ENCODE measurements around the gene MSLN.

Gene MSLN

DNA sequence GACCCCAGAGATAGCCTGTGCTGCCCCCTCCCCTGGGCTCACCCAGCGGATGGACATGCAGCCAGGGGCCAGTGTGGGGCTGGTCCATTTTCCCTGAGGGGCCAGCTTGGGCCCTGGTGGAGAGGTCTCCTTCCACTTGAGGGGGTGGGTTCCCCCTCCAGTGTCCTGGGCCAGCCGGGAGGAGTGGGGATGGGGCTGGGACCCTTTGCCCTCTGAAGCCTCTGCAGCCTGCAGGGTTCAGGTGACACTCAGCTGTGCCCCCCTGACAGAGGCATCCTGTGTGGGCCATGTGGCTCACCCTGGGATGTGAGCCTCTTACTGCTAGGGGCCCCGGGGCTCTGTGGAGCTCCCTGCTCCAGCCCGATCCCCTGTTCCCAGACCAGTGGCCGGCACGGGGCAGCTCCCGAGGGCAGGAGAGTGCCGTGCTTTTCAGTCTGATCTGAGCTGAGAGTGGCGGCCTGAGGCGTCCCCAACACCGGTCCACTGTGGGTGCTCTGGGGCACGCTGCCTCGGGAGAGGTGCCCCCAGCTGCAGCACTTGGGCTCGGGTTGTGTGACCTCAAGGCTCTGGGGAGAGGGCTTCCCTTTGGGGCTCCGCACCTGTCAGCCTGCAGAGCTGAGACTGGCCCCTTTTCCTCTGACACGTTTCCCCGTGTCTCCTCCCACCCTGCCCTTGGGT, 40.4 kb downstream of the MSLN start:
- in situ Hi-C loops (cut with HindIII; ENCODE audit: low sequenced_read_pairs) = no loop called here
- TF ChIP-seq CTCF (IDR thresholded peaks at IDR 0.05; ENCODE audit: low read depth, low read length, missing control alignments) = no peak
- H3K4me3 ChIP-seq (ENCODE audit: low read depth, low read length) = no peak overlapping the region
- no peak for DNase-seq (ENCODE audit: low read depth)

DNA sequence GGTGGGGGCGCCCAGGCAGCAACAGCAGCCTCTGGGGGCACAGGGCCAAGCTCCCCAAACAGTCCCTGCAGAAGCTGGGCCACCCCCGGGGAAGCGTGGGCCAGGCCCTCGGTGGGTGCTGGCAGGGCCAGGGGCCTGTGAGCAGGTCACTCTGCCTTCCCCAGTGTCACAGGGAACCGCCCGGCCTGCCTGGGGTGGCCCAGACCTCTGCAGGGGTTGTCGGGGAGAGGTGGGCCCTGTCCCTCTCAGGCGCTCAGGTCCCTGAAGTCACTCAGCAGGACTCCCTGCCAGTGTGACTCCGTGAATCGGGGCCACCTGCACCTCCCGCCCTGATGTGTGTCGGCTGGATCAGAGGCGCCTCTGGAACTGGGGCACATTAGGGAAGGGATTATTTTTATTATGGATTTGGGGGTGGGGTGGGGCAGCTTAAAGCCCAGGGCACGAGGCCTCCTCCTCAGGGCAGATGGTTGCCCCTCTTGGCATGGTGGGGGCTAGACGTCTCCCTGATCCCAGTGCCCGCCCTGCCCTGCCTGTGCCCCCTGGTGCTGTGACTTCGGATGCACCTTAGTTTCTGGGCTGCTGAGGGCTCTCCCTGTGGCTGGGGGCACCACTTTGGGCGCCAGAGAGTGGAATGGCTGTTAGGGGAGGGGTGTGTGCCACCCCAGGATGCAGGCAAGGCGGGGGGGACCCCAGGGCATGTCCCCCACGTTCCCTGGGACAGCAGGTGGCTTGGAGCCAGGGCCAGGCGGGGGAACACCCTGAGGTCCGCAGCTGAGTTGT, 41.2 kb downstream of the MSLN start:
- in situ Hi-C loops (cut with HindIII; ENCODE audit: low sequenced_read_pairs) = no loop called here
- no peak overlapping the region for H3K4me3 ChIP-seq (ENCODE audit: low read depth, low read length)
- no peak for DNase-seq (ENCODE audit: low read depth)
- TF ChIP-seq CTCF (IDR thresholded peaks at IDR 0.05; ENCODE audit: low read depth, low read length, missing control alignments) = no peak

DNA sequence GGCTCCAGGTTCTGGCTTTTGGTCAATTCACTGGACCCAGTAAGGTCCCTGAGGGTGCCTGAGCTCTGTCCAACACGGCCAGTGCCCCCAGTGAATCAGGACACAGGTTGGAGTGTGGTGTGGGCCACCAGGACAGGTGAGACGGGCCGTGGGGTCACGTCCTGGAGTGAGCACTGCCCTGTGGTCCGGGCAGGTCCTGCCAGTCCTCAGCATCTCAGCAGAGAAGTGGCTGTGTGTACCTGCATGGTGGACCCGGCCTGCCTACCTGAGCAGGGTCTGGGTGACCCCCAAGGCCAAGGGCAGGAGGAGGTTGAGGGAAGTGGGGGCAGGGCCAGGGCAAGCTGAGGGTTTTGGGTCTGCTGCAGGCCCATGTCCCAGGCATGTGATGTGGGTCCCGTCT, 41.9 kb downstream of the MSLN start:
- no peak for DNase-seq (ENCODE audit: low read depth)
- H3K4me3 ChIP-seq (ENCODE audit: low read depth, low read length) = no peak overlapping the region
- in situ Hi-C loops (cut with HindIII; ENCODE audit: low sequenced_read_pairs) = no loop called here
- no peak for TF ChIP-seq CTCF (IDR thresholded peaks at IDR 0.05; ENCODE audit: low read depth, low read length, missing control alignments)

GRCh38 chr16:802914-803753, 42.6 kb downstream of the MSLN start:
- in situ Hi-C loops (cut with HindIII; ENCODE audit: low sequenced_read_pairs) = no loop called here
- no peak overlapping the region for H3K4me3 ChIP-seq (ENCODE audit: low read depth, low read length)
- no peak for DNase-seq (ENCODE audit: low read depth)
- TF ChIP-seq CTCF (IDR thresholded peaks at IDR 0.05; ENCODE audit: low read depth, low read length, missing control alignments) = no peak

DNA sequence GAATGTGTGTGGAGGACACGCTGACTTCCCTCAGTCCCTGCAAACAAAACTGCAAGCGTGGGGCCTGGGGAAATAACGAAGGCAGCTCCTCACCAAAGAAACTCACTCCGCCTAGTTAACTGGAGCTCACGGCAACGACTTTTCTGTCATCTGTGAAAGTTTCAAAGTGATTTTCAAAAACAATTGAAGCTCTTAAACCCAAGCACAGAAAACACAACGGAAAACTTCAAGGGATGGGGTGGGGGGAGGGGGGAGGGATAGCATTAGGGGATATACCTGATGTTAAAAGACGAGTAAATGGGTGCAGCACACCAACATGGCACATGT, 43.2 kb downstream of the MSLN start:
- no peak for TF ChIP-seq CTCF (IDR thresholded peaks at IDR 0.05; ENCODE audit: low read depth, low read length, missing control alignments)
- no peak overlapping the region for H3K4me3 ChIP-seq (ENCODE audit: low read depth, low read length)
- no peak for DNase-seq (ENCODE audit: low read depth)
- in situ Hi-C loops (cut with HindIII; ENCODE audit: low sequenced_read_pairs) = no loop called here

DNA sequence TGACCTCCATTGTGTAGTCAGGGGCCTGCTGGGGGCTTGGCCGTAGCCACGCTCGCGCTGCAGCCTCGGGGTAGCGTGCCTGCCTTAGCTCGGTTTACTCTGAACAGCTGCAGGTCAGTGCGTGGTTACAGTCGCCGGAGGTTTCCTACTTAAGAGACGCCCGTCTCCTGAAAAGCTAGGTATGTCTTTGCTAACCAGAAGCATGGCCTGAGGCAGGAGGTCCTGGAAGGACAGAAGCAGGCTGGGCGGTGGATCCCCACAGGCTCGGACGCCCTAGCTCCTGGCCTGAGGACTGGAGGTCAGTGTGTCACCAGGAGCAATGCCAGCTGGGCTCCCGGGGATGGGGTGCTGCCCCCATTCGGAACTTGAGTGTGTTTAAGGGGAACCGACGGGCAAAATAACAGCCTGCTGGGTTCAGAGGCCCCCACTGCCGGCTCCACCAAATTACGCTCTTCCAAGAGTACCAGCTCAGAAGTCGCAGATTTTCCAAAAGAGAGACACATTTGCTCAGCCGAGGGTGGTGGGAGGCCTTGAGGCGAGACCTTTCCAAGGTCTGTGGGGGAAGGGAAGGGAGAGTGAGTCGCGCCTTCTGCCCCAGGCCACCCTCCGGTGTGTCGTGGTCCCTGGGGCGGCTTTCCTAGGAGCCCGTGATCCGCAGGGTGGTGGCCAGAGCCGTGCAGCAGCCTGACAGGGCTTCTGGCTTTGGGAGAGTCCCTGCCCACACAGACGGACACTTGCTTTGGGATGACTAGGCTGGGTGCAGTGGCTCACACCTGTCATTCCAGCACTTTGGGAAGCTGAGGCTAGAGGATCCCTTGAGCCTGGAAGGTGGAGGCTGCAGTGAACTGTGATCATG, 43.9 kb downstream of the MSLN start:
- no peak for DNase-seq (ENCODE audit: low read depth)
- in situ Hi-C loops (cut with HindIII; ENCODE audit: low sequenced_read_pairs) = no loop called here
- TF ChIP-seq CTCF (IDR thresholded peaks at IDR 0.05; ENCODE audit: low read depth, low read length, missing control alignments) = no peak
- H3K4me3 ChIP-seq (ENCODE audit: low read depth, low read length) = no peak overlapping the region

Measured in astrocyte of the cerebellum (primary cell).